ENCODE results near the gene ZNF22. TPM values are rescaled to one million over a fixed set of nuclear protein-coding genes. Genes with fewer than 3 reads are reported as not detected.

Gene ZNF22
- total and polyA plus RNA-seq, 2 of the 4 experiments (the other 2 are of a cell fraction): 10.6 to 12.4 TPM

DNA sequence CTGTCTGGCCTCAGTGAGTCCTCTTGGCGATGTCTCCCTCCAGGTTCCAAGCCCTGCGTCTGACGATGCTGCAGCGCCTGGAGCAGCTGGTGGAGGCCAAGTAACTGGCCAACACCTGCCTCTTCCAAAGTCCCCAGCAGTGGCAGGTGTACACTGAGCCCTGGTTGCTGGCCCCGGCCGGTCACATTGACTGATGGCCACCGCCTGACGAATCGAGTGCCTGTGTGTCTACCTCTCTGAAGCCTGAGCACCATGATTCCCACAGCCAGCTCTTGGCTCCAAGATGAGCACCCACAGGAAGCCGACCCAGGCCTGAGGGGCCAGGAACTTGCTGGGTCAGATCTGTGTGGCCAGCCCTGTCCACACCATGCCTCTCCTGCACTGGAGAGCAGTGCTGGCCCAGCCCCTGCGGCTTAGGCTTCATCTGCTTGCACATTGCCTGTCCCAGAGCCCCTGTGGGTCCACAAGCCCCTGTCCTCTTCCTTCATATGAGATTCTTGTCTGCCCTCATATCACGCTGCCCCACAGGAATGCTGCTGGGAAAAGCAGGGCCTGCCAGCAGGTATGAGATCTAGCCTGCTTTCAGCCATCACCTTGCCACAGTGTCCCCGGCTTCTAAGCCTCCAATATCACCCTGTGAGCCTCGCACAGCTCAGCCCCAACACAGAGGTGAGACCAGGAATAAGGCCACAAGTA lies 7.3 kb upstream of the ZNF22 start:
- WGBS, 2 experiments (ENCODE audit: extremely low coverage in 2 of 2, insufficient read length in 1 of 2): 94% methylated on average over 8 of the region's 14 CpGs; no CpG with 5 or more reads in 1 of the 2 experiments
- DNase-seq (no peak), ATAC-seq (ENCODE audit: low read depth) (no peak)
- H3K14ac ChIP-seq (replicated peaks; ENCODE audit: low read depth, low read length): peak overlapping the region; percentile 92
- peaks cover 0 to 10% of the 10 kb centered on the region in 2 experiments; a peak in 1 of 4 replicates for H3K79me1 ChIP-seq (ENCODE audit: low read depth in 1 of 2, low read length in 2 of 2)
- POLR2A ChIA-PET (ENCODE audit: unreplicated experiment): interaction anchor here (1.3 kb wide), 1 partner anchor 14 kb away, joined by 5 read pairs; the partner anchor contains the start of gene DEPP1
- H2AK9ac ChIP-seq (replicated peaks; ENCODE audit: low read depth, low read length, poor library complexity): peak overlapping the region; percentile 88
- peak overlapping the region; percentile 99 for H3K27ac ChIP-seq (ENCODE audit: insufficient read depth, low read length)
- peak overlapping the region; percentile 97 for H2AK5ac ChIP-seq (ENCODE audit: low read depth, low read length)
- BruUV-seq (replicated peaks): no TSS peak
- no peaks in the 10 kb centered on the region for H4K20me1 ChIP-seq (ENCODE audit: insufficient read depth, low read length)
- H3K4ac ChIP-seq (ENCODE audit: low read depth, low read length): peak overlapping the region; percentile 99
- H3K18ac ChIP-seq (ENCODE audit: low read depth, low read length): peak overlapping the region; percentile 99
- peak overlapping the region; percentile 98 for H4K91ac ChIP-seq (ENCODE audit: insufficient read depth, low read depth, low read length)
- in situ Hi-C loops (cut with MboI; ENCODE audit: low sequenced_read_pairs): loop anchor here (25.0 kb wide), 4 partner anchors 1019 to 1856 kb away; partner anchors contain the start of genes CSGALNACT2 and HNRNPF
- H2BK20ac ChIP-seq (ENCODE audit: low read depth, low read length): peak overlapping the region; percentile 98
- H3K4me3 ChIP-seq (ENCODE audit: insufficient read depth, low read depth, low read length): no peak overlapping the region
- H3K9ac ChIP-seq (ENCODE audit: low read depth, low read length): peak overlapping the region; percentile 77
- dilution Hi-C loops (cut with HindIII; ENCODE audit: low sequenced_read_pairs, unreplicated experiment): no loop called here
- H2BK120ac ChIP-seq (ENCODE audit: low read depth, low read length): peak overlapping the region; percentile 99
- peak overlapping the region; percentile 86 to 92 for H4K8ac ChIP-seq (ENCODE audit: low read depth in 2 of 2, low read length in 2 of 2)
- peaks cover 48% of the 10 kb centered on the region for H3K9me1 ChIP-seq (ENCODE audit: insufficient read depth, low read length)
- H3K56ac ChIP-seq (ENCODE audit: extremely low read depth, insufficient read depth, low read length): peak overlapping the region; percentile 88
- intact Hi-C loops (cut with micrococcal nuclease): no loop called here
- H2AFZ ChIP-seq (replicated peaks; ENCODE audit: low read length, poor library complexity): peak overlapping the region; percentile 77
- CTCF ChIA-PET: no interaction called here
- no peak overlapping the region; the same call in 1 of the 2 replicates for H3K4me2 ChIP-seq (ENCODE audit: low read depth, low read length)
- no peaks in the 10 kb centered on the region for H3K27me3 ChIP-seq (ENCODE audit: control insufficient read depth, insufficient read depth, low read length)
- H3K23ac ChIP-seq (ENCODE audit: low read depth, low read length): peak overlapping the region; percentile 93
- peak overlapping the region; percentile 96 for H4K5ac ChIP-seq (ENCODE audit: low read depth, low read length)
- H3K9me3 ChIP-seq (ENCODE audit: control insufficient read depth, insufficient read depth, low read length): no peaks in the 10 kb centered on the region
- peak overlapping the region; percentile 98 for H2BK5ac ChIP-seq (ENCODE audit: low read depth, low read length, poor library complexity, severe bottlenecking)
- H3K36me3 ChIP-seq (ENCODE audit: control insufficient read depth, insufficient read depth, low read length): peaks cover 11% of the 10 kb centered on the region; the same call in 1 of the 2 replicates
- peaks cover 51% of the 10 kb centered on the region for H3K4me1 ChIP-seq (ENCODE audit: control insufficient read depth, insufficient read depth, low read length)
- peak overlapping the region; percentile 97 for H2BK15ac ChIP-seq (ENCODE audit: low read depth, low read length)
- no peak for TF ChIP-seq MXI1 (IDR thresholded peaks at IDR 0.05; ENCODE audit: borderline replicate concordance, low read depth, low read length)
- TF ChIP-seq SMC3 (IDR thresholded peaks at IDR 0.05; ENCODE audit: low read depth, low read length): no peak
- TF ChIP-seq RCOR1 (IDR thresholded peaks at IDR 0.05; ENCODE audit: insufficient replicate concordance, low read length): no peak
- no peak for TF ChIP-seq MAZ (IDR thresholded peaks at IDR 0.05; ENCODE audit: borderline replicate concordance, low read depth, low read length)
- no peak for TF ChIP-seq CTCF (conservative IDR thresholded peaks at IDR 0.05; ENCODE audit: low read depth, low read length)
- TF ChIP-seq MAFK (IDR thresholded peaks at IDR 0.05; ENCODE audit: low read depth, low read length): no peak
- TF ChIP-seq POLR2A (IDR thresholded peaks at IDR 0.05; ENCODE audit: low read depth, low read length): no peak
- no peak for TF ChIP-seq BHLHE40 (IDR thresholded peaks at IDR 0.05; ENCODE audit: low read depth, low read length)
- TF ChIP-seq CHD1 (IDR thresholded peaks at IDR 0.05; ENCODE audit: low read depth, low read length): no peak
- TF ChIP-seq NFE2L2 (IDR thresholded peaks at IDR 0.05; ENCODE audit: low read depth, low read length): no peak
- no peak for TF ChIP-seq RAD21 (IDR thresholded peaks at IDR 0.05; ENCODE audit: low read length)
- TF ChIP-seq RFX5 (IDR thresholded peaks at IDR 0.05; ENCODE audit: low read depth, low read length): no peak
- no peak for TF ChIP-seq USF2 (IDR thresholded peaks at IDR 0.05; ENCODE audit: low read depth, low read length)
- no peak for TF ChIP-seq CEBPB (IDR thresholded peaks at IDR 0.05; ENCODE audit: low read depth, low read length)
- no peak for TF ChIP-seq FOS (IDR thresholded peaks at IDR 0.05; ENCODE audit: low read depth, low read length)

All from IMR-90 (cell line).